HL-60 (cell line): Measurements from ENCODE around the gene ABHD8.

Experiments used
- DNase-seq, 2 experiments: peaks; one replicate each; pipeline ENCODE4 v3.0.0-alpha.2; 2010 to 2020; ENCODE audit warnings: low read depth in 1 of 2, low spot score in 1 of 2
- H3K27ac ChIP-seq: fragments of 250-450 bp; sonication (Bioruptor Pico); replicated peaks from 2 replicates; pipeline ENCODE4 v1.5.1; 2020; ENCODE audit warnings: mild to moderate bottlenecking, moderate library complexity
- H3K27me3 ChIP-seq: fragments of 250-450 bp; sonication (Bioruptor Pico); 2 replicates; pipeline ENCODE4 v1.5.1; 2021; ENCODE audit warnings: mild to moderate bottlenecking, moderate library complexity; ENCODE audit not compliant: insufficient read depth, poor library complexity, severe bottlenecking
- H3K4me3 ChIP-seq: replicated peaks from 2 replicates; pipeline ENCODE4 v1.5.1; 2011; ENCODE audit warnings: mild to moderate bottlenecking, control low read depth, low read length; ENCODE audit not compliant: insufficient read depth
- CTCF ChIP-seq: IDR thresholded peaks from one replicate; pipeline ENCODE4 v1.5.1; 2011; ENCODE audit warnings: low read length, control low read depth, inconsistent platforms; ENCODE audit not compliant: insufficient read depth
- GABPA ChIP-seq: IDR thresholded peaks from 2 replicates; pipeline ENCODE4 v1.6.1; 2012; ENCODE audit warnings: low read depth
- POLR2AphosphoS5 ChIP-seq: IDR thresholded peaks from 2 replicates; pipeline ENCODE4 v1.6.1; 2012; ENCODE audit warnings: low read depth
- REST ChIP-seq: IDR thresholded peaks from 2 replicates; pipeline ENCODE4 v1.6.1; 2012; ENCODE audit warnings: low read depth; ENCODE audit not compliant: insufficient replicate concordance
- SPI1 ChIP-seq: IDR thresholded peaks from 2 replicates; pipeline ENCODE4 v1.6.1; 2012; ENCODE audit warnings: low read depth, mild to moderate bottlenecking, borderline replicate concordance

Gene ABHD8

GRCh38 chr19:17327068-17327653 is 23.9 kb upstream of the ABHD8 start:
- TF ChIP-seq SPI1, result no peak
- TF ChIP-seq POLR2AphosphoS5, result no peak
- TF ChIP-seq CTCF, result no peak
- no peak for TF ChIP-seq GABPA
- TF ChIP-seq REST, result no peak
- Histone ChIP-seq H3K27ac (no peak overlapping the region), H3K4me3 (no peak overlapping the region), H3K27me3 (peaks cover 27% of the 10 kb centered on the region)
- no peak for DNase-seq

- DNase-seq, result no peak
- Histone ChIP-seq H3K27ac (no peak overlapping the region), H3K4me3 (no peak overlapping the region), H3K27me3 (peaks cover 27% of the 10 kb centered on the region)
- no peak for TF ChIP-seq SPI1
These were observed 23.4 kb upstream of the ABHD8 start for GRCh38 chr19:17326595-17326966.

- peaks cover 27% of the 10 kb centered on the region for H3K27me3 ChIP-seq
- TF ChIP-seq GABPA, result no peak
- TF ChIP-seq CTCF, result no peak
- TF ChIP-seq SPI1, result no peak
- TF ChIP-seq POLR2AphosphoS5, result no peak
- no peak for TF ChIP-seq REST
- no peak for DNase-seq
- H3K4me3 ChIP-seq, result no peak overlapping the region
- H3K27ac ChIP-seq, result no peak overlapping the region
These were observed 22.8 kb upstream of the ABHD8 start for GRCh38 chr19:17325881-17326594.

GRCh38 chr19:17325133-17325532 is 21.9 kb upstream of the ABHD8 start:
- no peak for DNase-seq
- H3K4me3 ChIP-seq, result no peak overlapping the region
- TF ChIP-seq SPI1, result no peak
- TF ChIP-seq REST, result no peak
- no peak for TF ChIP-seq CTCF
- TF ChIP-seq GABPA, result no peak
- no peak for TF ChIP-seq POLR2AphosphoS5
- no peak overlapping the region for H3K27ac ChIP-seq
- peaks cover 18% of the 10 kb centered on the region for H3K27me3 ChIP-seq
